Measurements from ENCODE around the gene CASQ2. TPM values are rescaled to one million over a fixed set of nuclear protein-coding genes. Genes with fewer than 3 reads are reported as not detected.

CASQ2 gene
- total RNA-seq, 4 donors from 2014 or later, result 1.9 to 10.9 (median 2.3) TPM

Other genes with a start within 250 kb of the CASQ2 start
- gene VANGL1, start 126.7 kb downstream of the CASQ2 start, total RNA-seq, result 1 to 10 TPM; 4.9 to 9.6 (median 6.5) TPM
- not detected for gene NHLH2, start 72.4 kb upstream of the CASQ2 start, total RNA-seq
- 1 to 10 TPM; 2.4 to 8.3 (median 6.2) TPM for gene SLC22A15, start 207.8 kb upstream of the CASQ2 start, total RNA-seq

All from omental fat pad (tissue), 4 donors.